HL-60/S4 treated with phorbol 12-myristate 13-acetate at 8.2 ng/mL for 4 days and 3 days (cell line): ENCODE measurements around the gene PSPN.

Experiments
- in situ Hi-C: fragments of 300-500 bp; cut with MboI; formaldehyde crosslinking; loops from 2 replicates; pipeline ENCODE4 v1.15.0; 2022; ENCODE audit warnings: low sequenced_read_pairs

Gene PSPN

DNA sequence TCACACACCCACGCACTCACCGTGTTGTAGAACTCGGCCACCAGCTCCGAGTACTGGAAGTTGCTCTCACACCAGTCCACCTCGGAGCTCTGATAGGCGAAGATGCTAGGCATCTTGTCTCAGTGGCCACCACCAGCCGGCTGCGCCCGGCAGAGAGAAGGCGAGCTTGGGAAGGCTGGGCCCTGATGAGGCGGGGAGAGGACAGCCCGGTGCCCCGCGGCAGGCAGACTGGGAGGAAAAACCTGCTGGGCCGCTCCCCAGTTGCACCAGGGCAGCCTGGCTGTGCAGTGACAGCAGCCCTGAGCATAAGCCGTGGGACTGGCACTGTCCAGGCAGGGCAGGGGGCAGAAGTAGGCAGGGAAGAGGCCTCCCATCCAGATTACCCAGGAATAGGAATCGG is 42.3 kb downstream of the PSPN start, which contains the start of gene ACER1:
Gene ACER1, minus strand, starts transcription at position 174 of the 400 bp plus-strand sequence. Its CDS starts 61 bp downstream, at position 113.
- in situ Hi-C loops, result no loop called here

DNA sequence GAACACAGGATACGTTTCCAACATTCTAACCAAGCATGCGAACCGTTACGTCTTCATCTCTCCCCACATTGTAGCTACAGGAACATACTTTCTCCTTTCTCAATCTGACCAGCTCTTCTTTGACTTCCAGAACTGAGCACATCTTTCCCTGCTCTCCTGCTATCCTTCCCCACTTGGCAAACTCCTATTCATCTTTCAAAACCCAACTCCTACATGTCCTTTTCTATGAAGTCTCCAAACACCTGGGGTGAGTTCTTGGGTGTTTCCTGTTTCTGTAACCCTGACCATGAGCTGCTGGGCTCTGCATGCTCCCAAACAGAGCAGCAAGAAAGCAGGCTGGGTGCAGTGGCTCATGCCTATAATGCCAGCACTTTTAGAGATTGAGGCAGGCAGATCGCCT is 48.9 kb downstream of the PSPN start:
- in situ Hi-C loops, result no loop called here

DNA sequence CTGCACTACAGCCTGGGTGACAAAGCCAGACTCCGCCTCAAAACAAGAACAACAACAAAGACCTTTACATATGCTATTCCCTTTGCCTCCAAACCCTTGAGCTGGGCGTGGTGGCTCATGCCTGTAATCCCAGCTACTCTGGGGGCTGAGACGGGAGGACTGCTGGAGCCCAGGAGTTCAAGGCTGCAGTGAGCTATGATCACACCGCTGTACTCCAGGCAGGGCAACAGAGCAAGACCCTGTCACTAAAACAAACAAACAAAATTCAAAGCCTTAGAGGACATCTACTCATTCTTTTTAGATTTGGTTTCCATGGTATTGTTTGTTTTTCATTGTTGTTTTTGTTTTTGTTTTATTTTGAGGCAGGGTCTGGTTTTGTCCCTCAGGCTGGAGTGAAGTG is 50.1 kb downstream of the PSPN start:
- in situ Hi-C loops, result no loop called here
